CD14-positive monocyte (primary cell): ENCODE measurements around the gene IST1. TPM values are rescaled to one million over a fixed set of nuclear protein-coding genes. Genes with fewer than 3 reads are reported as not detected.

Experiments used
- DNase-seq, 3 donors: peaks; one replicate each; pipeline ENCODE4 v3.0.0-alpha.2; 2011 to 2022
- H2AFZ ChIP-seq: 2 replicates; pipeline ENCODE4 v1.6.0; 2012; ENCODE audit warnings: mild to moderate bottlenecking, low read depth, low read length, inconsistent platforms; ENCODE audit not compliant: insufficient read depth, poor library complexity, severe bottlenecking
- H3K27ac ChIP-seq, 2 donors: 1 replicate in 1 of 2; 2 replicates in 1 of 2; pipeline ENCODE4 v1.5.1; 2012 to 2013; ENCODE audit warnings: low read length in 2 of 2, control low read depth in 1 of 2, inconsistent platforms in 1 of 2, low read depth in 1 of 2, mild to moderate bottlenecking in 1 of 2
- H3K27me3 ChIP-seq, 2 donors: one replicate each; pipeline versions ENCODE4 v1.6.0 to v1.6.1; 2011 to 2013; ENCODE audit warnings: low read length in 2 of 2; ENCODE audit not compliant: control insufficient read depth in 2 of 2, insufficient read depth in 2 of 2
- H3K36me3 ChIP-seq, 2 donors: replicated peaks in 1 of 2; 1 replicate in 1 of 2; 2 replicates in 1 of 2; pipeline versions ENCODE4 v1.5.1 to v1.6.1; 2012 to 2013; ENCODE audit warnings: low read length in 2 of 2, control low read depth in 1 of 2, inconsistent platforms in 1 of 2, mild to moderate bottlenecking in 1 of 2; ENCODE audit not compliant: insufficient read depth in 2 of 2, control insufficient read depth in 1 of 2
- H3K4me1 ChIP-seq, 2 donors: 1 replicate in 1 of 2; 2 replicates in 1 of 2; pipeline versions ENCODE4 v1.5.1 to v1.6.1; 2012 to 2013; ENCODE audit warnings: low read length in 2 of 2, control low read depth in 1 of 2, inconsistent platforms in 1 of 2, mild to moderate bottlenecking in 1 of 2, moderate library complexity in 1 of 2; ENCODE audit not compliant: insufficient read depth in 2 of 2, control insufficient read depth in 1 of 2
- H3K4me2 ChIP-seq: replicated peaks from 2 replicates; pipeline ENCODE3; 2012; ENCODE audit warnings: low read length, moderate library complexity, mild to moderate bottlenecking; ENCODE audit not compliant: poor library complexity, severe bottlenecking; ENCODE audit errors: extremely low read depth
- H3K4me3 ChIP-seq, 3 experiments: fragments of 200-600 bp in 1 of 3; sonication (generic) in 1 of 3; replicated peaks in 1 of 3; 1 replicate in 2 of 3; 2 replicates in 1 of 3; pipeline ENCODE4 v1.5.1; 2011 to 2013; ENCODE audit warnings: low read length in 3 of 3, mild to moderate bottlenecking in 3 of 3, control low read depth in 2 of 3, low read depth in 2 of 3, inconsistent platforms in 1 of 3, moderate library complexity in 1 of 3
- H3K79me2 ChIP-seq: 2 replicates; pipeline ENCODE4 v1.6.0; 2012; ENCODE audit warnings: mild to moderate bottlenecking, control low read depth, inconsistent platforms, low read length, moderate library complexity; ENCODE audit not compliant: insufficient read depth
- H3K9ac ChIP-seq: 2 replicates; pipeline ENCODE4 v1.6.0; 2017; ENCODE audit warnings: low read length, mild to moderate bottlenecking; ENCODE audit not compliant: insufficient read depth, poor library complexity, severe bottlenecking
- H3K9me3 ChIP-seq, 2 donors: replicated peaks in 1 of 2; 1 replicate in 1 of 2; 2 replicates in 1 of 2; pipeline versions ENCODE4 v1.5.1 to v1.6.1; 2012 to 2013; ENCODE audit warnings: low read length in 2 of 2, control low read depth in 1 of 2; ENCODE audit not compliant: control insufficient read depth in 1 of 2, insufficient read depth in 1 of 2
- H4K20me1 ChIP-seq: 2 replicates; pipeline ENCODE4 v1.6.0; 2012; ENCODE audit warnings: mild to moderate bottlenecking, low read length, control low read depth, moderate library complexity; ENCODE audit not compliant: insufficient read depth
- H3K27ac Mint-ChIP-seq, 7 donors: one replicate each; pipeline ENCODE4 v1.8.0; 2020; ENCODE audit warnings: mild to moderate bottlenecking in 7 of 7, mixed read lengths in 7 of 7, moderate library complexity in 6 of 7, inconsistent platforms in 2 of 7
- H3K27me3 Mint-ChIP-seq, 3 donors: one replicate each; pipeline ENCODE4 v1.8.0; 2021 to 2022; ENCODE audit warnings: low read depth in 3 of 3, mild to moderate bottlenecking in 3 of 3, mixed read lengths in 3 of 3, moderate library complexity in 3 of 3, inconsistent platforms in 1 of 3
- H3K36me3 Mint-ChIP-seq, 2 donors: one replicate each; pipeline ENCODE4 v1.8.0; 2020; ENCODE audit warnings: mixed read lengths in 2 of 2, inconsistent platforms in 1 of 2, mild to moderate bottlenecking in 1 of 2
- H3K4me1 Mint-ChIP-seq: one replicate; pipeline ENCODE4 v1.8.0; 2020; ENCODE audit warnings: mild to moderate bottlenecking, mixed read lengths
- H3K4me3 Mint-ChIP-seq, 2 donors: one replicate each; pipeline ENCODE4 v1.8.0; 2020; ENCODE audit warnings: mild to moderate bottlenecking in 2 of 2, mixed read lengths in 2 of 2, moderate library complexity in 1 of 2
- H3K9me3 Mint-ChIP-seq, 7 donors: one replicate each; pipeline ENCODE4 v1.8.0; 2020 to 2022; ENCODE audit warnings: mixed read lengths in 7 of 7, mild to moderate bottlenecking in 6 of 7, moderate library complexity in 6 of 7, inconsistent platforms in 2 of 7
- CTCF ChIP-seq: fragments of 200-600 bp; IDR thresholded peaks from one replicate; pipeline ENCODE4 v1.8.0; 2022; ENCODE audit warnings: antibody characterized with exemption, mild to moderate bottlenecking
- WGBS: methylation state at CpG from one replicate; pipeline ENCODE4 v1.1.5; 2013; ENCODE audit warnings: missing lambda C conversion rate; ENCODE audit not compliant: insufficient coverage; 5-methylcytosine and 5-hydroxymethylcytosine counted together
- intact Hi-C, 2 donors: fragments of 100-400 bp; cut with micrococcal nuclease; formaldehyde crosslinking; loops; one replicate each; pipeline versions ENCODE4 v1.15.0 to v1.15.1; 2023
- polyA minus RNA-seq: library from RNA; depleted of rRNA, polyadenylated mRNA; stranded (reverse); fragments of >200 nt; gene quantifications from 2 replicates; pipeline ENCODE4 v1.2.3, GENCODE V29; 2012
- polyA plus RNA-seq, 3 donors: library from polyadenylated mRNA; depleted of rRNA in 1 of 3; unstranded in 2 of 3; stranded (reverse) in 1 of 3; fragments of 300-500 nt in 2 of 3; fragments of >200 nt in 1 of 3; fragmentation: Illumina TruSeq in 2 of 3; gene quantifications; 1 replicate in 2 of 3; 2 replicates in 1 of 3; pipeline ENCODE4 v1.2.3, GENCODE V29; 2012 to 2021
- total RNA-seq, 12 experiments: library from RNA in 1 of 12; stranded (reverse) in 1 of 12; fragments of 120-200 nt in 1 of 12; gene quantifications; one replicate each; pipeline ENCODE4 v1.2.4 and lab custom pipeline; 2013 to 2026; ENCODE audit warnings: mixed read lengths in 6 of 12, inconsistent platforms in 1 of 12

IST1 gene
- 185 TPM for total RNA-seq (2013)
- 100 to 1,000 TPM in 2 of 3 donors, 10 to 100 TPM in 1; 81.3 to 233 (median 102) TPM for polyA plus RNA-seq
- polyA minus RNA-seq = 79.9 and 132 TPM in 2 replicates
- total RNA-seq (lab: John Stamatoyannopoulos, UW) = 157 to 333 (median 230) reads per million in 11 experiments

- H3K4me1 ChIP-seq = peaks cover 29 to 50% of the 10 kb centered on the region in 2 donors
- peaks cover 39% of the 10 kb centered on the region for H3K4me1 Mint-ChIP-seq
- peak within 1 kb of the TSS; percentile 91 for H3K9ac ChIP-seq
- peak within 1 kb of the TSS; percentile 68 to 98 (median 78) for H3K4me3 ChIP-seq
- H4K20me1 ChIP-seq = peaks cover 38% of the 10 kb centered on the region
- no peaks in the 10 kb centered on the region for H3K36me3 ChIP-seq
- peak; percentile 97 to 98 (median 98) for DNase-seq
- no peak for TF ChIP-seq CTCF
- intact Hi-C loops = loop anchor here (2.0 to 10.0 kb wide), 4 partner anchors 48 to 200 kb away; partner anchors contain the start of genes AP1G1 (in 2 of the 2), ATXN1L (in 1 of the 2), DHX38 (in 1 of the 2) and TXNL4B (in 1 of the 2)
- peak within 1 kb of the TSS; percentile 96 to 99 (median 99) for H3K27ac Mint-ChIP-seq
- peak within 1 kb of the TSS; percentile 91 to 93 for H3K27ac ChIP-seq
- WGBS = under 1% methylated on average over 64 of the region's 67 CpGs
- peak within 1 kb of the TSS; percentile 87 for H2AFZ ChIP-seq
- H3K9me3 ChIP-seq = no peaks in the 10 kb centered on the region
- H3K27me3 Mint-ChIP-seq = peaks cover 0 to 1% (median 0%) of the 10 kb centered on the region in 3 donors
- no peaks in the 10 kb centered on the region for H3K9me3 Mint-ChIP-seq
- no peaks in the 10 kb centered on the region for H3K27me3 ChIP-seq
- H3K36me3 Mint-ChIP-seq = peaks cover 2 to 6% of the 10 kb centered on the region in 2 donors
- peak within 1 kb of the TSS; percentile 98 to 99 for H3K4me3 Mint-ChIP-seq
- peaks cover 64% of the 10 kb centered on the region for H3K79me2 ChIP-seq
- H3K4me2 ChIP-seq = peak within 1 kb of the TSS; percentile 88
Measured at GRCh38 chr16:71894921-71895678, at the start of gene IST1. Gene IST1 (plus strand): TSS chr16:71895531. CDS start chr16:71915641, 20,110 bp downstream.

GRCh38 chr16:71845639-71846430 is 49.5 kb upstream of the IST1 start, which contains the start of gene ATXN1L:
Gene ATXN1L (plus strand): TSS chr16:71845976. CDS start chr16:71849741, 3,765 bp downstream.
- DNase-seq = peak; percentile 85 to 96 (median 95)
- no peak for TF ChIP-seq CTCF
- Mint-ChIP-seq H3K9me3 (no peaks in the 10 kb centered on the region), H3K27ac (peak within 1 kb of the TSS; percentile 91 to 98 (median 97)), H3K4me3 (peak within 1 kb of the TSS; percentile 90 to 93), H3K27me3 (peaks cover 0 to 4% (median 2%) of the 10 kb centered on the region in 3 donors), H3K4me1 (peaks cover 20% of the 10 kb centered on the region), H3K36me3 (peaks cover 28 to 35% of the 10 kb centered on the region in 2 donors)
- H3K79me2 ChIP-seq = peaks cover 30% of the 10 kb centered on the region
- H3K9ac ChIP-seq = peak within 1 kb of the TSS; percentile 96
- H3K27ac ChIP-seq = peak within 1 kb of the TSS; percentile 55 to 96
- H3K36me3 ChIP-seq = peaks cover 30 to 33% of the 10 kb centered on the region in 2 donors
- H3K27me3 ChIP-seq = no peaks in the 10 kb centered on the region
- H3K4me1 ChIP-seq = peaks cover 13 to 21% of the 10 kb centered on the region in 2 donors
- peak within 1 kb of the TSS; percentile 74 to 98 (median 90) for H3K4me3 ChIP-seq
- H2AFZ ChIP-seq = peak within 1 kb of the TSS; percentile 89
- under 1% methylated on average over 58 of the region's 62 CpGs for WGBS
- intact Hi-C loops = loop anchor here (2.0 to 5.0 kb wide), 5 partner anchors 36 to 119 kb away; partner anchors contain the start of genes AP1G1 (in 2 of the 2), IST1 (in 1 of the 2) and ZNF821 (in 1 of the 2)
- no peaks in the 10 kb centered on the region for H3K9me3 ChIP-seq
- peaks cover under 1% of the 10 kb centered on the region for H4K20me1 ChIP-seq
- peak within 1 kb of the TSS; percentile 99 for H3K4me2 ChIP-seq
